GM06990 (cell line): Measurements from ENCODE around the gene DRICH1.
A peak's percentile ranks its signal among the peaks of the same experiment; 100 is the strongest.
"Not testable (repeated sequence)": the region's sequence is repeated elsewhere in the genome, so short reads cannot be mapped to it uniquely, and the experiment has no call there.

Source experiments
- DNase-seq: peaks from one replicate; pipeline ENCODE4 v3.0.0-alpha.2; 2011; ENCODE audit not compliant: insufficient read length; ENCODE audit errors: extremely low read depth
- H3K27me3 ChIP-seq: replicated peaks from 2 replicates; pipeline ENCODE4 v1.6.0; 2011; ENCODE audit warnings: low read length; ENCODE audit not compliant: control insufficient read depth, insufficient read depth
- H3K36me3 ChIP-seq: 2 replicates; pipeline ENCODE4 v1.5.1; 2011; ENCODE audit warnings: low read length; ENCODE audit not compliant: control insufficient read depth, insufficient read depth
- H3K4me3 ChIP-seq: replicated peaks from 2 replicates; pipeline ENCODE4 v1.5.1; 2011; ENCODE audit warnings: low read depth, mild to moderate bottlenecking, control low read depth, low read length
- TF ChIP-seq, protein P1 (sequence below): IDR thresholded peaks from 2 replicates; pipeline ENCODE4 v1.5.1; 2011; ENCODE audit warnings: low read length, control low read depth, mild to moderate bottlenecking, inconsistent platforms; ENCODE audit not compliant: insufficient read depth, poor library complexity, severe bottlenecking

Gene DRICH1

GRCh38 chr22:23627401-23628055 is 4.6 kb downstream of the DRICH1 start:
- not testable (repeated sequence) for H3K36me3 ChIP-seq, H3K4me3 ChIP-seq, DNase-seq, H3K27me3 ChIP-seq
- TF ChIP-seq, protein P1, sequence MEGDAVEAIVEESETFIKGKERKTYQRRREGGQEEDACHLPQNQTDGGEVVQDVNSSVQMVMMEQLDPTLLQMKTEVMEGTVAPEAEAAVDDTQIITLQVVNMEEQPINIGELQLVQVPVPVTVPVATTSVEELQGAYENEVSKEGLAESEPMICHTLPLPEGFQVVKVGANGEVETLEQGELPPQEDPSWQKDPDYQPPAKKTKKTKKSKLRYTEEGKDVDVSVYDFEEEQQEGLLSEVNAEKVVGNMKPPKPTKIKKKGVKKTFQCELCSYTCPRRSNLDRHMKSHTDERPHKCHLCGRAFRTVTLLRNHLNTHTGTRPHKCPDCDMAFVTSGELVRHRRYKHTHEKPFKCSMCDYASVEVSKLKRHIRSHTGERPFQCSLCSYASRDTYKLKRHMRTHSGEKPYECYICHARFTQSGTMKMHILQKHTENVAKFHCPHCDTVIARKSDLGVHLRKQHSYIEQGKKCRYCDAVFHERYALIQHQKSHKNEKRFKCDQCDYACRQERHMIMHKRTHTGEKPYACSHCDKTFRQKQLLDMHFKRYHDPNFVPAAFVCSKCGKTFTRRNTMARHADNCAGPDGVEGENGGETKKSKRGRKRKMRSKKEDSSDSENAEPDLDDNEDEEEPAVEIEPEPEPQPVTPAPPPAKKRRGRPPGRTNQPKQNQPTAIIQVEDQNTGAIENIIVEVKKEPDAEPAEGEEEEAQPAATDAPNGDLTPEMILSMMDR, result peak; percentile 53

GRCh38 chr22:23626286-23626975 is 5.7 kb downstream of the DRICH1 start:
- no peak for DNase-seq
- TF ChIP-seq, protein P1, result no peak
- Histone ChIP-seq H3K36me3 (no peaks in the 10 kb centered on the region), H3K27me3 (no peaks in the 10 kb centered on the region), H3K4me3 (no peak overlapping the region)

- TF ChIP-seq, protein P1, result no peak
- no peaks in the 10 kb centered on the region for H3K27me3 ChIP-seq
- H3K36me3 ChIP-seq, result no peaks in the 10 kb centered on the region
- no peak overlapping the region for H3K4me3 ChIP-seq
- DNase-seq, result no peak
Measured at GRCh38 chr22:23622634-23623033, 9.5 kb downstream of the DRICH1 start.

DNA sequence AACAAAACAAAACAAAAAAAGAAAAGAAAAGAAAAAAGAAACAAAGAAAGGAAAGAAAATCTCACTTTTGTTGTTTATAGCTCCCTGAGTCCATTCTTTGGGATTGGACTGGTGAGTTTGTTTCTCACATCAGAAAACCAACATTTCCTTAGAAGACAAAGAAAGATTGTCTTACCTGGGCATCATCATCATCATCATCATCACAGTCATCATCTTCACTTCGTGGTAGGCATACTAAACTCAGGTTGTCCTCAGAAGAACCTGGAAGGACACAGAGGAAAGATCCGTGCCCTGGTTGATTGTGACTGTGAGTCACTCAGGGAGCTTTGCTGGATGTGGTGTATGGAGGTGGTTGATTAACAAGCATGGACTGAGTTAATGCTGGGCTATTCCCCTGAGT is 10.2 kb downstream of the DRICH1 start:
- H3K36me3 ChIP-seq, H3K4me3 ChIP-seq, H3K27me3 ChIP-seq, DNase-seq: not testable (repeated sequence)

DNA sequence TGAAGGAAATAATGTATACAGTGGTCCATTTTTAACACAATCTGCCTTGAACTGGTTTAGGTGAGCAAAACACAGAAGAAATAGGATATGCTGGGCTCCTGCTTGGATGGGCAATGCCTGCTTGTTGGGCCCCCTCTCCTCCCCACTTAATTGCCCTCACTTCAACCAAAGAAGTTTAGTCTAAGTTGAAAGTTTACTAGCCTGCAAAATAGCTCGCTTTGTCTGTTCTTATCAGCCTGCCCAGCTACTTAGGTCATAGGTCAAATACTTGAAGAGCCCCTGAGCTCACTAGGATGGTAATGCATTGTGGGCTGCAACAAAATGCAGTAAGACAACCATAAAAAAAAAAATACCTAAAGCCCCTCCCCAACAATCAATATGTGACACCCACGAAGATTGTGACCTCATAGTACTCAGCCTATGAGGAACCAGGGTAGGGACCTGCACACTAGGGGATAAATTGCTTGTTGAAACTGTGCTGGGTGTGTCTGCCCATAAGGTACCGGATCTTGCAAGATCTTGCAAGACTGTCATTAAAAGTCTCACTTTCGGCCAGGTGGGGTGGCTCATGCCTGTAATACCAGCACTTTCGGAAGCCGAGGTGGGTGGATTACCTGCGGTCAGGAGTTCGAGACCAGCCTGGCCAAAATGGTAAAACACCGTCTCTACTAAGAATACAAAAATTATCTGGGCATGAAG is 10.9 kb downstream of the DRICH1 start:
- TF ChIP-seq, protein P1, result no peak
- Histone ChIP-seq H3K27me3 (no peaks in the 10 kb centered on the region), H3K4me3 (no peak overlapping the region), H3K36me3 (no peaks in the 10 kb centered on the region)
- no peak for DNase-seq
